Mucosa of descending colon (tissue), 3 donors: ENCODE results near the gene CDK19. TPM values are rescaled to one million over a fixed set of nuclear protein-coding genes. Genes with fewer than 3 reads are reported as not detected.

Experiments
- ATAC-seq: fragments of 200-7000 bp; cut with Tn5 transposase; one replicate; pipeline ENCODE4 v1.9.1; 2020; ENCODE audit warnings: mild to moderate bottlenecking, moderate library complexity
- DNase-seq, 3 donors: peaks; one replicate each; pipeline ENCODE4 v3.0.0-alpha.2; 2020
- H3K36me3 ChIP-seq: fragments of 200-600 bp; one replicate; pipeline ENCODE4 v1.8.0; 2021; ENCODE audit warnings: low read depth, mild to moderate bottlenecking
- H3K4me1 ChIP-seq: fragments of 200-600 bp; one replicate; pipeline ENCODE4 v1.8.0; 2021; ENCODE audit warnings: low read depth, mild to moderate bottlenecking
- H3K4me3 ChIP-seq: fragments of 200-600 bp; one replicate; pipeline ENCODE4 v1.8.0; 2021; ENCODE audit warnings: mild to moderate bottlenecking
- H3K9me3 ChIP-seq: fragments of 200-600 bp; one replicate; pipeline ENCODE4 v1.8.0; 2021; ENCODE audit warnings: mild to moderate bottlenecking
- intact Hi-C, 2 donors: fragments of 100-400 bp; cut with DNase I in 1 of 2; cut with micrococcal nuclease in 1 of 2; formaldehyde crosslinking; loops; one replicate each; pipeline versions ENCODE4 v1.11.0 to v1.11.1; 2022; cut with DNase I, micrococcal nuclease
- long read RNA-seq, 2 donors: library from polyadenylated mRNA; unstranded; transcript quantifications; one replicate each; pipeline ENCODE4 v2.0.0, GENCODE V29; 2019 to 2021
- total RNA-seq, 3 donors: library from RNA; stranded (reverse); fragmentation: NEBNext Ultra II Directional in 2 of 3; extraction: Animal tissue kit (Norgen Biotek cat#: 25700) in 2 of 3; gene quantifications; one replicate each; pipeline versions ENCODE4 v1.2.1 to v1.2.4, GENCODE V29; 2021 to 2023
- TF ChIP-seq, protein P1 (sequence below): fragments of 200-600 bp; IDR thresholded peaks from one replicate; pipeline ENCODE4 v1.8.0; 2022; ENCODE audit warnings: antibody characterized with exemption, mild to moderate bottlenecking
- donor health status: DM: no; HTN: no; CAD: no; lungs with moderate emphysema.
- donor health status: DM: no; HTN: no; CAD: no.
- donor health status: DM: no; HTN: yes; CAD: no.

Gene CDK19
- total RNA-seq: 10 to 100 TPM; 24.3 to 34.3 (median 27.7) TPM
- long read RNA-seq, donor 1, full-length matches to known transcripts: 2 of 5 reads
- long read RNA-seq, donor 1, partial matches to known transcripts: 2 of 5 reads
- long read RNA-seq, donor 1, other reads (novel, unspliced or antisense): 1 of 5 reads
- long read RNA-seq, donor 2, partial matches to known transcripts: 1 of 3 reads
- long read RNA-seq, donor 2, other reads (novel, unspliced or antisense): 2 of 3 reads

DNA sequence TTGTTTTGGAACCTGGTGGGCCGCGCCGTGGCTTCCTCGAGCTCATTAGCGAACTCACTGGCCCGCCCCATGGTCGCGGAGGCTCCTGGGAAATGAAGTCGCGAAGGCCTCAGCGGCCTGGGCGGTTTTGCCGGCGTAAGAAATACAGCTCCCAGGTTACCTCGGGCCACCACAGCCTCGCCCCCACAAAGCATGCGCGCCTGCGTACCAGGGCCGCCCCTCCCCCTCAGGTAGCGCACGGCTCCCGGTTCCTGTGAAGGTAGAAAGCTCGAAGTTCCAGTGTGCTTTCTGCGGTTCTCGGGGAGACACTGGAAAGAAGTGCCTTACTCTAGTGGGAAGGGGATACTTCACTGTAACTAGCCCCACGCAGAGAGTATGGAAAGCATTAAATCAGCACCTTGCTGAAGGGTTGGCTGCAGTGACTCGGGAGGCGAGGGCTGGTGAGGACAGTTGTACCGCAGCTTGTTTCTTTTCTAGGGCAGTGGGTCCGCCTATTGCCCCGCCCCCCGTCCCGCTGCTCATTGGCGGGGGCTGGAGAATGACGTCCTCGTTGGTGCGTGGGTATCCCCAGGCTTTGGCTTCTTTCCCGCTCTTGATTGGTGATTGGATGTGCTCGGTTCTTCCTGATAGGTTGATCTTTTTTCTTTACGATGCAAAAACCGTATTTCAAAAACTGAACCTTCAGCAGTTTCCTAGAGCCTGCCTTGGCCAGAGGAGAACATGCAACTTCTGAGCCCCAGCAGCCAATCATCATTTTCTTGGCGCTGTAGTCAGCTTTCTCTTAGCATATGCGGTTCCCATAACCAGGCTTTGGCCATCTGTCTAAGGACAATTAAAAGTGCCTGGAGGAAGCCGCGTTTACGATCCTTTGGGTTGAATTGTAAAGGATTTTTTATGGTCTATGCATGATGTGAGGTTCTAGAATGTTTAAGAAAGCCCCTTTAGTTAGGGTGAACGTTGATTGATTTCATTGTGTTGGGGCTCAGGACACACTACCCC, at the start of gene CDK19:
Gene CDK19, minus strand, starts transcription at position 59 of the 999 bp plus-strand sequence. CDS start 333 bp downstream, outside the sequence.
- ATAC-seq (peak; percentile 92), DNase-seq (peak; percentile 98 to 99 (median 99))
- intact Hi-C loops: loop anchor here (5.0 to 10.0 kb wide), 3 partner anchors 59 to 131 kb away; partner anchors contain the start of gene AMD1 (in 1 of the 2)
- Histone ChIP-seq H3K36me3 (peaks cover 8% of the 10 kb centered on the region), H3K4me3 (peak within 1 kb of the TSS; percentile 84), H3K4me1 (peaks cover 16% of the 10 kb centered on the region), H3K9me3 (no peaks in the 10 kb centered on the region)
- TF ChIP-seq, protein P1, sequence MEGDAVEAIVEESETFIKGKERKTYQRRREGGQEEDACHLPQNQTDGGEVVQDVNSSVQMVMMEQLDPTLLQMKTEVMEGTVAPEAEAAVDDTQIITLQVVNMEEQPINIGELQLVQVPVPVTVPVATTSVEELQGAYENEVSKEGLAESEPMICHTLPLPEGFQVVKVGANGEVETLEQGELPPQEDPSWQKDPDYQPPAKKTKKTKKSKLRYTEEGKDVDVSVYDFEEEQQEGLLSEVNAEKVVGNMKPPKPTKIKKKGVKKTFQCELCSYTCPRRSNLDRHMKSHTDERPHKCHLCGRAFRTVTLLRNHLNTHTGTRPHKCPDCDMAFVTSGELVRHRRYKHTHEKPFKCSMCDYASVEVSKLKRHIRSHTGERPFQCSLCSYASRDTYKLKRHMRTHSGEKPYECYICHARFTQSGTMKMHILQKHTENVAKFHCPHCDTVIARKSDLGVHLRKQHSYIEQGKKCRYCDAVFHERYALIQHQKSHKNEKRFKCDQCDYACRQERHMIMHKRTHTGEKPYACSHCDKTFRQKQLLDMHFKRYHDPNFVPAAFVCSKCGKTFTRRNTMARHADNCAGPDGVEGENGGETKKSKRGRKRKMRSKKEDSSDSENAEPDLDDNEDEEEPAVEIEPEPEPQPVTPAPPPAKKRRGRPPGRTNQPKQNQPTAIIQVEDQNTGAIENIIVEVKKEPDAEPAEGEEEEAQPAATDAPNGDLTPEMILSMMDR: no peak

DNA sequence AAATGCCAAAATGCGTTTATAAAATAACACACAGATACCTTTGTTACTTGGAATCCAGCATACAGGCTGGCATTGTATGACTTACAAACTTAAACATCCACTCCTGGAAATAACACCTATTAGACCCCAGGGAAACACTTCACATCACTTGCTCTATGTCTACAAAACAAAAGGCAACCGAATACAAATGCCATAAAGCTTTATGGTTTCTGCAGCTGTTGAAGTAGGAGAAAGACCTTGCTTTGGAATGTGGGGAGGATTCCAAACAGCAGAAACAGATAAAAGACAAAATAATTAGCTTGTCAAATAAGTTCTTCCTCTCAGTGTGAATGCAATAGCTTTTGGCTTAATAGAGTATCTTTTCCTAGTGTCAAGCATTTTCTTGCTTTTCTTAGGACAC, 49.6 kb upstream of the CDK19 start:
- Histone ChIP-seq H3K4me1 (no peaks in the 10 kb centered on the region), H3K36me3 (no peaks in the 10 kb centered on the region), H3K9me3 (no peaks in the 10 kb centered on the region), H3K4me3 (no peak overlapping the region)
- DNase-seq (no peak), ATAC-seq (no peak)
- intact Hi-C loops: no loop called here
- TF ChIP-seq, protein P1: no peak

DNA sequence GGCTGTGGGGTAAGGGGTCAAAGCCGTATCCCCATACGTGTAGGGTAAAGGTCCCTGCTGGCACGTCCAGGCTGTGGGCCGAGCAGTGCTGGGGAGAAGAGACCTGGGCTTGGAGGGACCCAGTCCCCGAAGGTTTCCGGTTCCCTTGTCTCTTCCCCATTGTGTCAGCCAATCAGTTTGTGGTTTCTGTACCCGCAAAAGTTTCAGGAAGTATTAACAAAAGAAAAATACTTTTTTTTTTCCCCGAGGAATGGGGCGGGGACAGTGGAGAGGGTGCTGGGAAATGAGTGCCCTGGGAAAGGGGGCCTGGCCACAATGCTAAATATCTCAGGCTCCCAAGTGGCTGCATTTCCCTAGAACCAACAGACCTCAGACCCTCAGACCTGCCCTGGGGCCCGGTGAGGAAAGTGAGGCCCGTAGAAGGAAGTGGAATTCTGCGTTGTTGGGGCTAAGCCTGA, 44.1 kb upstream of the CDK19 start:
- H3K4me1 ChIP-seq: no peaks in the 10 kb centered on the region
- TF ChIP-seq, protein P1: no peak
- DNase-seq: peak in 1 of 3 donors; percentile 8
- ATAC-seq: peak; percentile 27
- H3K36me3 ChIP-seq: no peaks in the 10 kb centered on the region
- H3K4me3 ChIP-seq: no peak overlapping the region
- intact Hi-C loops: no loop called here
- H3K9me3 ChIP-seq: no peaks in the 10 kb centered on the region

DNA sequence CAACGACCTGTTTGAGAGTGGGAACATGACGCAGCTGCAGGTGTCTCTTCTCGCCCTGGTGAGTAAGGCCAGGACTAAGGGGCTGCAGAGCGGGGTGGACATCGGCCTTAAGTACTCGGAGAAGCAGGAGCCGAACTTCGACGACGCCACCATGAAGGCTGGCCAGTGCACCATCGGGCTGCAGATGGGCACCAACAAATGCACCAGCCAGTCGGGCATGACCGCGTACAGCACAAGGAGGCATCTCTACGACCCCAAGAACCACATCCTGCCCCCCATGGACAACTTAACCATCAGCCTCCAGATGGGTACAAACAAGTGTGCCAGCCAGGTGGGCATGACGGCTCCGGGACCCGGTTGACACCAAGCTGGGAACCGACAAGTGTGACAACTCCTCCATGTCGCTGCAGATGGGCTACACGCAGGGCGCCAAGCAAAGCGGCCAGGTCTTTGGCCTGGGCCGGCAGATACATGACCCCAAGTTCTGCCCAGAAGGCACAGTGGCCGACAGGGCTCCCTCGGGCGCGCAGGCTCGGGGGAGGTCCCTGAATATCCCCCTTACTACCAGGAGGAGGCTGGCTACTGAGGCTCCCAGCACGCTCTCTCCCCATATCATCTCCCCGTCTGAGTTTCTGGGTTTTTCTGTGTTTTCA, 43.4 kb upstream of the CDK19 start:
- TF ChIP-seq, protein P1: no peak
- Histone ChIP-seq H3K36me3 (no peaks in the 10 kb centered on the region), H3K9me3 (no peaks in the 10 kb centered on the region), H3K4me1 (no peaks in the 10 kb centered on the region), H3K4me3 (no peak overlapping the region)
- intact Hi-C loops: no loop called here
- DNase-seq (no peak), ATAC-seq (no peak)

DNA sequence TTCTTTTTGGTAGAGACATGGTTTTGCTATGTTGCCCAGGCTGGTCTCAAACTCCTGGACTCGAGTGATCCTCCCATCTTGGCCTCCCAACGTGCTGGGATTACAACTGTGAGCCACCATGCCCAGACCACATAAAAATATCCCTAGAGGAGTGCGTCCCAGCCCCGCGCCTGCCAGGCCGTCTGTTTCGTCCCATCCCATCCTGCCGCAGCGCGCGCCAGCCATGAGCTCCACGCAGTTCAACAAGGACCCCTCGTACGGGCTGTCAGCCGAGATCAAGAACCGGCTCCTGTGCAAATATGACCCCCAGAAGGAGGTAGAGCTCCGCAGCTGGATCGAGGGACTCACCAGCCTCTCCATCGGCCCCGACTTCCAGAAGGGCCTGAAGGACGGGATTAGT, 42.7 kb upstream of the CDK19 start:
- no peak for DNase-seq
- TF ChIP-seq, protein P1: no peak

More for the DNA sequence above, 42.7 kb upstream of the CDK19 start:
- Histone ChIP-seq H3K36me3 (no peaks in the 10 kb centered on the region), H3K9me3 (no peaks in the 10 kb centered on the region), H3K4me1 (no peaks in the 10 kb centered on the region), H3K4me3 (no peak overlapping the region)
- intact Hi-C loops: no loop called here
- no peak for ATAC-seq
